NCI-H2227 treated with DMSO at 0.1 percent for 48 hours (cell line): Measurements from ENCODE around the gene SALL1.

Experiments
- DNase-seq: peaks from one replicate; lab custom pipeline; 2025; lab: John Stamatoyannopoulos, UW

Gene SALL1

DNA sequence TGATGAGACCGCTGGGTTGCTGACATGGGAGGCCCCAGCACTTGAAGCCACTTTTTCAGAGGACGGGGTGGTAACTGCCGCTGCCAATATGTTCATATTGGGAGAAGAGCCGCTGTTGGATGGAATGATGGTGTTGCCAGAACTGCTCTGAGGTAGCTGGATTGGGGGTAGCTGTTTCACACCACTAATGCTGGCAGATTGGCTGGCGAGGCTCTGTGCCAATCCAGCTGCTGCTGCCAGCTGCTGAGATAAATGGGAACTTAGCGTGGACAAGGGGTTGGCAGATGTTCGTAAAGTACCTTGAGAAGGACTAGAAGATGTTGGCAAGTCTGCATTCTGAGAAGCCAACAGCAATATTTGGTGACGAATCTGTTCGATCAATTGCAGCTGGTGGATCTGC, 10.0 kb downstream of the SALL1 start:
- DNase-seq = no peak

DNA sequence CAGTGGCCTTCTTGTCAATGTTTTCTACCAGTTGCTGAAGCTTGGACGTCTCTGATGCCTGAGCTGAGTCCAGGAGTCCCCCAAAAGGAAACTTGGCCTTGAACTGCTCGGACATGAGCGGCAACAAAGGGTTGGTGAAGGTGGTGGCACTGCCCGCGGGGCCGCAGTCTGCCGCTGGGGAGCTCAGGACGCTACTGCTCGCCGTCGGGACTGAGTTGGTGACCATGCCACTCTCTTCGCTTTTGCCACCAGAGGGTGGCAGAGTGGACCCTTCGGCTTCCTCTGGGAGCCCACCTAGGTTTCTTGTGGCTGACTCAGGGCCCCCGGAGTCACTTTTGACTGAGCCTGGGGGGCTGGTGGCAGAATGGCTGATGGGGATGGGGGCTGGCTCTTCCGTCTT, 11.0 kb downstream of the SALL1 start:
- DNase-seq = no peak

DNA sequence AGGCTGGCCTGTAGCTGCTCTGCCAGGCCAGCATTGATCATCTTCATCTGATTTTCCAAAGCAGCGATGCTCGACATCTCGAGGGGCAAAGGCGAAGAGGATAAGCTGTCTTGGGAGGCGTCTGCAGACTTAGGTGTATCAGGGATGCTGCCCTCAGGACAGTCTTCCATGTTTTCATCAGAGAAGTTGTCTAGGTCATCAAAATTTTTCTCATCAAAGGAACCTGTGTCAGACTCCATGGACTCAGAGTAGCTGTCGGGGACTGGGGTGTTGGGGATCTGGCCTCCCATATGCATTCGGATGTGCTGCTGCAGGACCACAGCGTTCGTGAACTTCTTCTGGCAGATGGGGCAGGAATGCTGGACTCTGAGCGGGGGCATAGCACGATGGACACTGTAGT, 11.5 kb downstream of the SALL1 start:
- DNase-seq = no peak

DNA sequence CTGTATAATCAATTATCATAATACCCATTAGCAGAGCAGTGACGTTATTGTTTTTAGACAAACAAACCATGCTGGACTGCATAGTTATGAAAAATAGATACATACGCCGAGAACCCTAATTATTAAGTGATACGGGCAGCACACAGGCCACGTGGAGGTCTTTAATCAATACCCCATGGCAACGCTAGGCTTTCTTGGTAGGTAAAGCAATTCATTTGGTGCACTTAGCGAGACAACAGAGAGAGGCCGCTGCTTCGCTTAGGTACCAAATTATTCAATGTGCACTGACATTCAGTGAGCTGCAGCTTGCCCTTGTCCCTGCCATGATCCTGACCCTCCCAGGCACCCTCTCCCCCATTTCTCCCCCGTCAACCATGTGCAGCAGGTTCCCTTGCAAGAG, 12.9 kb downstream of the SALL1 start:
- no peak for DNase-seq

DNA sequence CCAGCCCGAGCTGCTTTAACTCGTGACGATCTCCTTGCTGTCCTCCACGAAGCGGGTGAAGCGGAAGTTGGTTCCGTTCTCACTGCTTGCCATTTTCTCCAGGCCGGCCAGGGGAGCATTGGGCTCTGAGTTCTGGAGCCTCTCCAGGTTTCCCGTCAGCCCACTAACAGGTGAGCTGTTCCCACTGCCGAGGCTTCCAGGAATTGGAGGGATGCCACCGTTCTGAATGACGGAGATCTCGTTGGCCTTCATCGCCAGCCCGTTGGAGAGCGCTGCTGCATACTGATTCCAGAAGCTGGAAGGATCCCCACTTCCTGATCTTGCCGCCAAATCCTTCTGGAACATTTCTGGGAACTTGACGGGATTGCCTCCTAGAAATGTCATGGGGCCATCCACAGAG, 14.0 kb downstream of the SALL1 start:
- no peak for DNase-seq

DNA sequence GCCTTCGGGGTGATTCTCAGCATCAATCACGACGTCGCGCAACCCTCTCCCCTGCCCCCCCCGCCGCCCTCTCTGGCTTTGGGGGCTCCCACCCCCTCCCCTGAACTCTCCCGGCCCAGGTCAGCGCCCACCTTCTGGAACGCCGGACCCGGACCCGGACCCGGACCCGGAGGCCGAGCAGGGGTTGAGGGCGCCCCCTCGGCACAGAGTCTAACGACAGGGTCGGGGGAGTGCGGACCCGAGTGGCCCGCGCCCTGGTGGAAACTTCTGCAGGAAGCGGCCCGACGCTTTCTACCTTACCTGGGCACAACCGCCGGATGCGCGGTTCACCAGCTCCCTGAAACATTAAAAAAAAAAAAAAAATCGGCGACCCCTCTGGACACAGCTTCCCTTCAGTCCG, 16.2 kb downstream of the SALL1 start:
- DNase-seq = no peak

DNA sequence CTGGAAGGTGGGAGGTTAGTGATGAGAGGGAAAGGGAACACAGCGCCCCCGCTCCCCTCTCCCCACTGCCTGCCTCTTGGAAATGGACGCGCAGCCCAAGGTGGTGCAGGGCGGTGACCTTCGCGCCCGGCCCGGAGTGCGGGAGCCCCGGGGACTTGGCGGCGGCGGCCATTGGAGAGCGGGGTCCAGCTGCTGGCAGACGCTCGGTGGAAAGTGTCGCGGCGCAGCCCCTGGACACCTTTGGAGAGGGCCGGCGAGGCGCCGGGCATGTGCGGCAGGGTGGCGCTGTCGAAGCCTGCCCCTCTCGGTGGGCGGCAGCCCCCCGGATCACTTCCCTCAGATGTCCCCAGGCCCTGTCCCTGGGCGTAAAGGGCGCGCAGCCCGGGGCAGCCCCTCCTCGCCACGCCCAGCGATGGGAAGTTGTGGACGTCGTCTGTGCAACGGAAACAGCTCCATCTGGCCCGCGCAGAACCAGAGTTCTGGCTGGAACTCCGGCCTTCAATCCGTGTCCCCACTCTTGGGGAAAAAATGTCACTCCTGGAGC, 16.7 kb downstream of the SALL1 start:
- DNase-seq = no peak

DNA sequence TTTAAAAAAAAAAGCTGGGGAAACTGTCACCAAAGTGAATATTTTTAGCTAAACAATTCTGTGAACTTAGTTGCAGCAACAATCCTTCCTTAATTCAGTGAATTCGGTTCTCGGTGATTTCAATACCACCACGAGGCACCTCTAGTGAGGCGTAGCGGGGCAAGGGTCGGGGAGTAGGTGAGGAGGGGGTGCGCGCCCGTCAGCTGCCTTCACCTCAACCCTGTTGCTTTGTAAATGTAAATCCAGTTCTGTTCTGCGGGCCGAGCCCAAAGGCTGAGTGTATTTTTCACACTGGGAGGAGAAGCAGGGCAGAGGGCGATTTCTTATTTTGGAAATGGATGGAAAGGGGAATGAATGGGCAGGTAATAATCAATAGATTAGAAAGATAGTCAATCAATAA, 17.4 kb downstream of the SALL1 start:
- no peak for DNase-seq

DNA sequence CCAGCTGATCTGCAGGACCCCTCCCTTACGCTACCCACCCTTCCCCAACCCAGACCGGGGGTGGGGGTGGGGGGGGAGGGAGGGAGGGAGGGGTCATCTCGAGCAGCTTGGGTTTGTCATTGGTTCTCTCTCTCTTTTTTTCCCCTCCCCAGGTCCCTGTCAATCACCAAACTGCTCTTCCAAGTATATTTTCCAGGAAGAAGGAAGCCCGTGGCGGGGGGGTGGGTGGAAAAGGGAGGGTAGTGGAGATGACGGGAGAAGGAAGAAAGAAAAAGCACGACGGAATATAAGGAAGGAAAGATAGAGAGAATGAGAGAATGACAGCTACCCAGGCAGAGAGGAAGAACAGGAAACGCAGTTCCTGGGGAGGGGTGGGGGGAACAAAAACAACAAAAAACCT, 17.9 kb downstream of the SALL1 start:
- DNase-seq = no peak

DNA sequence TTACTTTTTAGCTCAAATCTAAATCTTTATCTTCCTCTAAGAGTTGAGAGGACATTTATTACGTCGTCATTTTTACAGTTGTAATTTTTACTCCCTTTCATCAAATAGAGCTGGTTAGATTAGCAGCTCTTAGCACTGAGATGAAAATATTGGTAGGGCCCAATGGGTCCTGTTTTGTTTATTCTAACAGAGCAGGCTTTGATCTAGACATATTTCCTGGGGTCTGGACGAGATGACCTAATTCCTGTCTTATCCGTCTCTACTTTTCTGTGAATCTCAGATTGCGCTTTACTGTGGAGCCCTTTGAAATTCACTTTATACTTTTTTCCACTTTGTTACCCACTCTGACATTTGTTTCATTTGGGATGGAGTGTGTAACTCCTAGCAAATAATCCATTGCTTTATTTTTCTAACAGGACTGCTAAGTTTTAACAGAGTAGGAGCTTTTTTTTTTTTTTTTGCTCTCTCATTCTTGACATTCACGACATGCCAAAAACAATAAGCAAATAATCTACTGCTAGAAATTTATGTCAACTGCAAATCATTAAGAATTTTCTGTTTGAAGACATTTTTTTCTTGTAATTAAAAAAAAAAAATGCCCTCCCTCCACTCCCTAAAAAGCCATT, 18.5 kb downstream of the SALL1 start:
- DNase-seq = no peak

DNA sequence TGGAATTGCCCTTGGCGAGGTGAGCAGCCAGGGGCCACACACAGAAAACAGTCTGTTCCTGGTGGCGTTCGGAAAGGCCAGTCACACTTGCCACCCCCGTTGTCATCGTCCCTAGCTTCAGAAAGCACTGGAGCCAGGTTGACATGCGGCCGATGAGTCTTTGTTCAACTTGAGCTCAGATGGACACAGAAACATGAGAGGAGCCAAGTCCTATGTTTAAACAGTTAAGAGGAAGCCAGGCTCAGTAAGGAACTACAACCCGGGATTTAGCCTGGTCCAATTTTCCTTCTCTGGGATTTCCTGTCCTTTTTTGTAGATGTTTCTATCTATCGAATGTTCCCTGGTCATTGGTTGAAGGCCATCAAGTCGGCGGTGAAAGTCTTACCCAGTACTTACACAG, 19.5 kb downstream of the SALL1 start:
- no peak for DNase-seq

DNA sequence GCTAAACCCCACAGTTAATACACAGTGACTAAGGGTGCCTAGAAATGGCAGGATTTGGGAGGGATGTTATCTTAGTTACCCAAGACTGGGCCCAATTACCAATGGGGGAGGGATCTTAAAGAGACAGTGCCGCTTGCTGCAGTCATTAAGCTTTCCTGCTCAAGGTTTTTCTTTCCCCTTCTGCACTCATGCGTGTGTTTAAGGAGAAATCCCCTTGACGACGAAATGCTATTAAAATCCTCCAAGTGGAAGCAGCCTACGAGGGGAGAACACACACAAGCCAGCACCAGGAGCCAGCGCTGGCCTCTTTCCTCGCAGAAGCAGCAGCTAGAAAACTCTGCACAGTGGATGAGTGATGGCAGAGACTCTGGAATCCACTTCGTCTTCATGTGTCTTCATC, 22.0 kb downstream of the SALL1 start:
- no peak for DNase-seq

DNA sequence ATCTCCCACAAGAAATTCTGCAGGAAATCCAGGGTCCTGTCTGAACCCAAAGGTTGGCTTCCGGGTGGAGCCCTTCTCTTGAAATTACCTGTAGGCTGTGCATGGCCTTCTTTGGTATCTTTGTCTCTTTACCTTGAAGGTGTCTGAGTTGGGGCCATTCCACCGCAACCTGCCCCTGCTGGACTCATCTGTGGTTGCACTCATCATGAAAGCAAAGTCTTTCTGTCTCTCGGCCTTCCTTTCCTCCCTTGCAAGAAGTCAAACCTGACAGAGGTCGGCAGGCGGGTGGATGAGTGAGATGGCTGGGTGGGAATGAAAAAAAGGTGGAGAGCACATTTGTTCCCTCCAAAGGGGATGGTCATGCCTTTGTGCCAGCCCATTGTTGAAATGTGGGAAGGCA, 25.1 kb downstream of the SALL1 start:
- DNase-seq = no peak

DNA sequence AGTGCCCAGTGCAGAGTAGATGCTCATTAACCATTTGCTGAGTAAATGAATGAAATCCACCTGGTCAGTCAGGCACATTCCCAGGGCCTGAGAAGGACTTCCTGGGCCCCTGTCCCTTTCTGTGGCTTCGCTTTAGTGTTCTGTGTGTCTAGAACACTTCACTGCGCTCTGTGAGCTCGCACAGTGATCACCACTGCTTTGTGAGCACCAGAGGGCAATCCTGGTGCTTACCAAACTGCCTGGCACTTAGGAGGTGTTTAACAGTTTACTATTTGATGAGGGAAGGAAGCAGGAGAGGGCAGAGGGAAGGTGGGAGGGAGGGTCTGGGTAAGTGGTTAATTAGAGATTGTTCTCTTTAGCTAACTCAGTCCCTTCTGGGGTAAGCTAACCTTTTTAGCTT, 26.2 kb downstream of the SALL1 start:
- DNase-seq = no peak

DNA sequence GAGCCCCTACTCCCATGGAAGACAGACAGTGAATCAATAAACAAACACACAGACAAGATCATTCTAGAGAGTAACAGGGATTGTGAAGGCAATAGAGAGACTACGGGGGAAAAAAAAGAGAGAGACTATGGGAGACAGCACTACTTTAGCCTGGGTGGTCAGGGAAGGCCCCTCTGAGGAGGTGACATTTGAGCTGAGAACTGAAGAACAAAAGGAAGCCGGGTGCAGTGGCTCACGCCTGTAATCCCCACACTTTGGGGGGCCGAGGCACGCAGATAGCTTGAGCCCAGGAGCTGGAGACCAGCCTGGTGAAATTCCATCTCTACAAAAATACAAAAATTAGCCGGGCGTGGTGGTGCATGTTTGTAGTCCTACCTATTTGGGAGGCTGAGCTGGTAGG, 29.2 kb downstream of the SALL1 start:
- no peak for DNase-seq

DNA sequence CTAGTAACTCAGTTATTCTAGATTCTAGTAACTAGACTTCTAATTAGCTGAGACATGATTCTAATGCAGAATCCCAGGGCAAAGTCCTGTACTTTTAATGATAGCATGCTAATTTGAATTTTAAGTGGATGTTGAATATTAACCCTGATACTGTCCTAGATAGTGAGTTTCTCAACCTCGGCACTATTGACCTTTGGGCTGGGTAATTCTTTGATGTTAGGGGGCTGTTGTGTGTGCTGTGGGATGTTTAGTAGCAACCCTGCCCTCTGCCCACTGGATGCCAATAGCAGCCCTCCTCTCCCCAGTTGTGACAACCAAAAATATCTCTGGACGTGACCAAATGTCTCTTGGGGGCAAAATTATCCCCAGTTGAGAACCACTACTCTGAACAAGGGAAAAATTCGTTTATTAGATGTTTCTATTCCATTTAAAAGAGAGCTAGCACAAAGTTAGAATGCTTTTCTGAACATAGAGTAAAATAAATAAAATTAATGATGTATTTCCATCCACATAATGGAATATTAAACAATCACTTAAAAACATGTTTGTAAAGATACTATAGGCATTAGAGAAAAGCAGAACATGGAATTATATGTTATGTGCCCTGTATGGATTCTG, 30.2 kb downstream of the SALL1 start:
- no peak for DNase-seq

DNA sequence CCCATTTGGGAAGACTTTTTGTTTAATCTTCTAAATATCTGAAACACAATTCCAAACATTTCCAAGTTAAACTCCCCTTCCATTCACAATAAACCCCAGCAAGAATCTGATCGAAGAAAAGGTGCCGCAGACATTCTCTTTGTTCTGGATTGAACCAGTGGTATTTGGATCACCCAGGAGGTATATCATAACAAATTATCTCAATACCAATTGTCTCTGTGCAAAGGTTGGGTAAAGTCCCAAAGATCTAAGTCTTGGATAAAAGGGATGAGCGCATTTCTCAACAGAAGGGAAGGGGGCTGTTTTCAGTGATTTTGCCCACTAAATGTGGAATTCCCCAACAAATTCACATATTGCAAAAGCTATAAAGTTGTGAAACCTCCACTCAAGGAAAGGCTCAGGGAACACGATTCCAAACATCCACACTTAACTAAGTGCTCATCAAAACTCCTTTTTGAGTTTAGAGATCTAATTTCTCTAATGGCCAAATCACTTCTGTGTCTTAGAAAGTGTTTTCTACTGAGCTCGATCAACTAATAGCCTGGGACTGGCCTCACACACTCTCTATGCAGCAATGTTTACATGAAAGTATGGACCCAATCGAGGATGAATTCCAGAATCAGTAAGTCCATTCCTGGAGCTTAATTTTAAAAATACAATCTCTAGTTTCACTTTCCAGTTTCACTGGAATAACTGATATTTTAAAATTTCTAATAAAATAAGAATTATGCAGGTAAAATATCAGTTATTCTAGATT, 30.9 kb downstream of the SALL1 start:
- no peak for DNase-seq

DNA sequence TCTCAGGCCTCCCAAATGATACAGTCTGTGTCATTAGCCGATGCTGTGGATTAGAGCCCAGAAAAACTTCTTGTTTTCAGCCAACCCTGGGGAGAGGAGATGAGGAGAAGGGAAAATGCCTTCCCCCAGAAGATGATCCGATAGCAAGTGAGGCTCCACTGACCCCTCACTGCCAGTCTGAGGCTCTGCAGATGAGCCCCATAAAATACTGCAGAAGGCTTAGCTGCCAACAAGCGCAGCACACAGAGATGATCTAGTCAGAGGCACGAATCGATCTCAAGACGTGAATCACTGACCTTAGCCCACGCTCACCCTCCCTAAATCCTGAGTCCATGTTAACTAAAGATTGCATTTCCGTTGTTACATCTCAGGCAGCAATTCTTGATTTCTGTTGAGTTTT, 31.5 kb downstream of the SALL1 start:
- DNase-seq = no peak

DNA sequence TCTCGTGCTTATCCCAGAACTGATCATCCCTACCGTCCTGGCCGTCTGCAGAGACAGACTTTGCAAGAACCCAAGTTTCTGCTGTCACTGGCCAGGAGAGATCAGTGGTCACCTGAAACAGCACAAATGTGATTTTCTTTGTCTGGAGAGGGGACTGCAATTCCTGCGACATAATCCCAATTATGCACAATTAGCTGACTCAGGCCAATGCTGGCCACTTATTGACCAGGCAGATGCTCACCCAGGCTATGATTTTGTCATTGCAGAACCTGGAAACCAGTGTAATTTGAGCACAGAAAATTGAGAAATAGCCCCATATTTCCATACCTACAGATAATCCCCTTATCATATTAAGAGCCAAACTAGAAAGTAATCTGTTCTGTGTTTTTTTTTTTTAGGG, 34.7 kb downstream of the SALL1 start:
- no peak for DNase-seq

DNA sequence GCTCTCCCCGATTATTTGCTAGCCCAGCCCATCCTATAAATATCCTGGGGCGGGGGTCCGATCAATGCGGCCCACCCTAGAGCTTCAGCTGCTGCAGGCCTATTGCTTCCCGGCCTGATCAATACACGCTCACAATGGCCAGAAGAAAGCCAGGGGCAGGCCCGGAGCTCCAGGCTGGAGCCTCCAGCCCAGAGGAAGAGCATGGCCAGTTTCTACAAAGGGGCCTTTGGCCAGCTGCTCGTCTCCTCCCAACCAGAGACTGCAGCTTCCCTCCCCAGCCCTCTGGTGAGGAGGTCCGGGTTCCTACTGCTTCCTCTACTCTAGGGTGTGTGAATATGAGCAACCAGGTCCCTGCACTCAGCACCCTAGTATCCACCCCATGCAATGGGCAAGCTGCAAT, 36.7 kb downstream of the SALL1 start:
- DNase-seq = no peak

DNA sequence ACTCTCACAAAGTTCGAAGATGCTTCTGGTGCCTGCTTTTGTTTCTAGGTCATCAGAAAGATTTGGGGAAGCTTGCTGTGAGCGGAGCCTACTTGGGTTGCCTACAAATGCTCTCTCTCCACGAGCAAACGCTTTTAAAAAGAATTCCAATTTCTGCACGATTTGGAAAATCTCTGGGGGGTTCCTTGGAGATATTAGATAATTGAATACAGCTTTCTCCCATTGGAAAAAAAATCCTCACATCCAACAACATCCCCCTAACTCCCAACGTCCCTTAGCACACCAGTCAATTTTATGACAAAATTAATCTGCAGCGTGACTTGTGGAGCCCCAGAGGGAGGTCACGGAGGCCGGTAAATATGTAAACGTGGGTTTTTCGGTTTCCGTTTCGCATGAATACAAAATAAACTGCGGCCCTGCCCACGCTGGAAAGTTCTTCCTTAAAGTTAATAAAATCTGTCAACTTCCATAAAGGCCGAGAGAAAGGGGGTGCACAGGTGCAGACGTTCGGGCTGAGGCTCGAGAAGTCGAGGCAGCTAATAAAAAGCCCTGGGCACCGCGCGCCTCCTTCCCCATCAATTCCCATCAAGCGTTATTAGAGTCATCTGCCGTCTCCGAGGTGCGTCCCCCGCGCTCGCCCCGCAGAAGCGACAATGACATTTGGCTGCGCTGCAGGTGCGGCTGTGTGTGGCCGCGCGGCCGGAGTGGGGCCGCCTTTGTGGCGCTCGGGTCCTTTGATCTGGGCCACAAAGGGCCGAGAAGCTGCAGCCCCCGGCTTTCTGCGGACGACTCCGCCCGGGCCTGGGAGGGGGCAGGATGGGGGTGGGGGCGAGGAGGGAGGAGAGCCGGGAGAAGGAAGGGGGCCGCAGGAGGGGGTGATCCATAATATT, 37.6 kb downstream of the SALL1 start:
- DNase-seq = no peak

DNA sequence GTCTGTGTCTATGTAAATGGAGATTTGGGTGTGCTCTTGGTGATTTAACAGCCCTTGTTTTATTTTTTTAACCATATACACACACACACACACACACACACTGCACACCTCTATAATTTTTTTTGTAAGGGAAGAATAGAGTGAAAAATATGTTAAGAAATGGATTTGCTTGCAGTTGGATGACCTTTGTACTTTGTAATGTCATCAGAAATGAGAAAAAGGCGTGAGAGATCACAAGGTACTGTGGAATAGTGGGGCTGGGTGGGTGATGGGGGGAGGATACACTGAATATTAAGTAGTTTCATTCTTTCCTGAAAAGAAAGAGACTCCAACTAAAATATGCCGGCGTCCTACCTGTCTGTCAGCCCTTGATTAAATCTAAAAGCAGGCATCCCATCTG, 38.7 kb downstream of the SALL1 start:
- DNase-seq = no peak
